Prostate gland (tissue), 2 donors: ENCODE results near the gene UBE2J2. TPM values are rescaled to one million over a fixed set of nuclear protein-coding genes. Genes with fewer than 3 reads are reported as not detected.

Source experiments
- DNase-seq: peaks from one replicate; pipeline ENCODE4 v3.0.0-alpha.2; 2019; ENCODE audit warnings: low spot score
- H3K27ac ChIP-seq, 2 donors: fragments of 200-600 bp; sonication (generic); 2 replicates each; pipeline ENCODE4 v1.5.1; 2017 to 2019
- H3K27me3 ChIP-seq: fragments of 200-600 bp; sonication (generic); replicated peaks from 2 replicates; pipeline ENCODE4 v1.5.1; 2019; ENCODE audit not compliant: insufficient read depth
- H3K36me3 ChIP-seq, 2 donors: fragments of 200-600 bp; sonication (generic); 1 replicate in 1 of 2; 2 replicates in 1 of 2; pipeline versions ENCODE4 v1.5.1 to v1.8.1; 2017 to 2019
- H3K4me1 ChIP-seq: fragments of 200-600 bp; sonication (generic); replicated peaks from 2 replicates; pipeline ENCODE4 v1.5.1; 2019
- H3K4me3 ChIP-seq, 2 donors: fragments of 200-600 bp; sonication (generic); 2 replicates each; pipeline ENCODE4 v1.5.1; 2017 to 2019
- H3K9me3 ChIP-seq: fragments of 200-600 bp; sonication (generic); 2 replicates; pipeline ENCODE4 v1.5.1; 2017
- CTCF ChIP-seq, 4 experiments: fragments of 200-600 bp in 2 of 4; fragments of 450-650 bp in 2 of 4; sonication (generic) in 2 of 4; IDR thresholded peaks; 1 replicate in 3 of 4; 2 replicates in 1 of 4; pipeline ENCODE4 v1.5.1; 2016 to 2019; ENCODE audit warnings: antibody characterized with exemption in 4 of 4, mild to moderate bottlenecking in 2 of 4, moderate library complexity in 2 of 4
- POLR2A ChIP-seq: fragments of 450-650 bp; IDR thresholded peaks from one replicate; pipeline ENCODE4 v1.6.1; 2016; ENCODE audit warnings: antibody characterized with exemption, mild to moderate bottlenecking
- POLR2AphosphoS5 ChIP-seq: sonication (generic); formaldehyde crosslinking; IDR thresholded peaks from one replicate; pipeline ENCODE4 v1.6.1; 2017; ENCODE audit warnings: antibody characterized with exemption
- WGBS: methylation state at CpG from one replicate; pipeline ENCODE4 v1.1.5; 2018; 5-methylcytosine and 5-hydroxymethylcytosine counted together
- intact Hi-C: fragments of 100-400 bp; cut with DNase I; formaldehyde crosslinking; loops from one replicate; pipeline ENCODE4 v1.14.2; 2022
- total RNA-seq, 2 donors: library from RNA; depleted of rRNA; stranded (reverse); fragments of >200 nt; gene quantifications; one replicate each; pipeline ENCODE4 v1.1.0, GENCODE V29; 2016

Gene UBE2J2
- total RNA-seq, 2 donors from 2014 or later = 56.0 to 79.4 TPM

GRCh38 chr1:1255611-1256010 lies 18.0 kb downstream of the UBE2J2 start:
- Histone ChIP-seq H3K4me1 (peaks cover 4% of the 10 kb centered on the region), H3K4me3 (no peak overlapping the region), H3K9me3 (no peaks in the 10 kb centered on the region), H3K27me3 (no peaks in the 10 kb centered on the region), H3K27ac (no peak overlapping the region), H3K36me3 (peaks cover 5 to 7% of the 10 kb centered on the region in 2 donors)
- no peak for DNase-seq
- WGBS = 91% methylated on average over 10 of the region's 10 CpGs
- intact Hi-C loops = no loop called here
- TF ChIP-seq POLR2AphosphoS5 (no peak), POLR2A (no peak), CTCF (IDR thresholded peaks at IDR 0.05) (no peak)

- no peaks in the 10 kb centered on the region for H3K27me3 ChIP-seq
- no peaks in the 10 kb centered on the region for H3K9me3 ChIP-seq
- H3K36me3 ChIP-seq = peaks cover 5 to 7% of the 10 kb centered on the region in 2 donors
- intact Hi-C loops = no loop called here
- TF ChIP-seq CTCF (IDR thresholded peaks at IDR 0.05) (no peak), POLR2A (no peak), POLR2AphosphoS5 (no peak)
- WGBS = 91% methylated on average over 18 of the region's 26 CpGs
- no peak for DNase-seq
- H3K27ac ChIP-seq = no peak overlapping the region
- H3K4me1 ChIP-seq = peaks cover 4% of the 10 kb centered on the region
- H3K4me3 ChIP-seq = no peak overlapping the region
Measured at GRCh38 chr1:1255078-1255477, 18.6 kb downstream of the UBE2J2 start.

GRCh38 chr1:1254667-1254998 lies 19.0 kb downstream of the UBE2J2 start:
- intact Hi-C loops = no loop called here
- DNase-seq = no peak
- Histone ChIP-seq H3K27me3 (no peaks in the 10 kb centered on the region), H3K4me1 (peaks cover 4% of the 10 kb centered on the region), H3K9me3 (no peaks in the 10 kb centered on the region), H3K36me3 (peaks cover 5 to 7% of the 10 kb centered on the region in 2 donors), H3K4me3 (no peak overlapping the region), H3K27ac (no peak overlapping the region)
- WGBS = 74% methylated on average over 21 of the region's 21 CpGs
- TF ChIP-seq POLR2A (no peak), CTCF (IDR thresholded peaks at IDR 0.05) (no peak), POLR2AphosphoS5 (peak; percentile 53)

GRCh38 chr1:1253972-1254666 lies 19.5 kb downstream of the UBE2J2 start:
- H3K27ac ChIP-seq = no peak overlapping the region
- peaks cover 4% of the 10 kb centered on the region for H3K4me1 ChIP-seq
- 94% methylated on average over 46 of the region's 50 CpGs for WGBS
- no peak for DNase-seq
- H3K36me3 ChIP-seq = peaks cover 5 to 7% of the 10 kb centered on the region in 2 donors
- H3K27me3 ChIP-seq = no peaks in the 10 kb centered on the region
- no peak overlapping the region for H3K4me3 ChIP-seq
- TF ChIP-seq CTCF (IDR thresholded peaks at IDR 0.05) (no peak), POLR2AphosphoS5 (no peak), POLR2A (no peak)
- H3K9me3 ChIP-seq = no peaks in the 10 kb centered on the region
- intact Hi-C loops = no loop called here

- WGBS = 90% methylated on average over 12 of the region's 12 CpGs
- TF ChIP-seq POLR2AphosphoS5 (no peak), POLR2A (no peak), CTCF (IDR thresholded peaks at IDR 0.05) (no peak)
- H3K9me3 ChIP-seq = no peaks in the 10 kb centered on the region
- H3K4me3 ChIP-seq = no peak overlapping the region
- intact Hi-C loops = no loop called here
- H3K36me3 ChIP-seq = peaks cover 5 to 7% of the 10 kb centered on the region in 2 donors
- no peaks in the 10 kb centered on the region for H3K27me3 ChIP-seq
- no peak overlapping the region for H3K27ac ChIP-seq
- peaks cover 4% of the 10 kb centered on the region for H3K4me1 ChIP-seq
- no peak for DNase-seq
Measured at GRCh38 chr1:1253314-1253713, 20.3 kb downstream of the UBE2J2 start.
